ENCODE data around the gene MED4.
A peak's percentile ranks its signal among the peaks of the same experiment; 100 is the strongest.
"Not testable (repeated sequence)": the region's sequence is repeated elsewhere in the genome, so short reads cannot be mapped to it uniquely, and the experiment has no call there.

Gene MED4

GRCh38 chr13:48068952-48069351 lies 26.0 kb downstream of the MED4 start:
- no peaks in the 10 kb centered on the region for H3K27me3 ChIP-seq (replicated peaks; ENCODE audit: control insufficient read depth, insufficient read depth, low read length, poor library complexity, severe bottlenecking)
- no peak overlapping the region for H3K4me3 ChIP-seq (ENCODE audit: insufficient read depth, low read depth, low read length, poor library complexity, severe bottlenecking)
- no peaks in the 10 kb centered on the region for H3K4me1 ChIP-seq (ENCODE audit: control insufficient read depth, insufficient read depth, low read length, poor library complexity, severe bottlenecking)
- H3K36me3 ChIP-seq (ENCODE audit: control insufficient read depth, insufficient read depth, low read length) = peaks cover 26% of the 10 kb centered on the region
- DNase-seq = no peak
- no peaks in the 10 kb centered on the region for H3K9me3 ChIP-seq (ENCODE audit: control insufficient read depth, low read length)
- H3K27ac ChIP-seq (ENCODE audit: insufficient read depth, low read length, poor library complexity, severe bottlenecking) = no peak overlapping the region

DNA sequence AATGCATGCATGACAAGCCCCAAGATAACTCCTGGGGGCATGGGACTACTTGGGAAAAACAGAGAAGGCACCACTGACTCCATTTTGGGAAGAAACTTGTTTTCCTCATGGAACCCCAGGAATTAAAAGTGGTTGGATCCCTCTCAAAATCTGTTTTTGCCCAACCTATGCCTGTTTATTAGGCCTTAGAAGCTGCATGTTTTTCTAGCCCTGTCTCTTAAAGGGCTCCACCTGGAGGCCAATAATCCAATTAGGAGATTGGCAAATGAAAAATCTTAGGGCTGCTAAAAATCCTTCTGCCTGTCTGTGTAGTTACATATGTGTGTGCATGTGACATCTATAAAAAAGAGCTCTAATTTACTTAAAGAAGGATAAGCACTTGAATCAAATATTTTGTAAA lies 26.9 kb downstream of the MED4 start:
- peaks cover 26% of the 10 kb centered on the region for H3K36me3 ChIP-seq (ENCODE audit: control insufficient read depth, insufficient read depth, low read length)
- H3K9me3 ChIP-seq (ENCODE audit: control insufficient read depth, low read length) = no peaks in the 10 kb centered on the region
- no peak for DNase-seq
- no peak overlapping the region for H3K27ac ChIP-seq (ENCODE audit: insufficient read depth, low read length, poor library complexity, severe bottlenecking)
- no peaks in the 10 kb centered on the region for H3K4me1 ChIP-seq (ENCODE audit: control insufficient read depth, insufficient read depth, low read length, poor library complexity, severe bottlenecking)
- H3K27me3 ChIP-seq (replicated peaks; ENCODE audit: control insufficient read depth, insufficient read depth, low read length, poor library complexity, severe bottlenecking) = no peaks in the 10 kb centered on the region
- no peak overlapping the region for H3K4me3 ChIP-seq (ENCODE audit: insufficient read depth, low read depth, low read length, poor library complexity, severe bottlenecking)

DNA sequence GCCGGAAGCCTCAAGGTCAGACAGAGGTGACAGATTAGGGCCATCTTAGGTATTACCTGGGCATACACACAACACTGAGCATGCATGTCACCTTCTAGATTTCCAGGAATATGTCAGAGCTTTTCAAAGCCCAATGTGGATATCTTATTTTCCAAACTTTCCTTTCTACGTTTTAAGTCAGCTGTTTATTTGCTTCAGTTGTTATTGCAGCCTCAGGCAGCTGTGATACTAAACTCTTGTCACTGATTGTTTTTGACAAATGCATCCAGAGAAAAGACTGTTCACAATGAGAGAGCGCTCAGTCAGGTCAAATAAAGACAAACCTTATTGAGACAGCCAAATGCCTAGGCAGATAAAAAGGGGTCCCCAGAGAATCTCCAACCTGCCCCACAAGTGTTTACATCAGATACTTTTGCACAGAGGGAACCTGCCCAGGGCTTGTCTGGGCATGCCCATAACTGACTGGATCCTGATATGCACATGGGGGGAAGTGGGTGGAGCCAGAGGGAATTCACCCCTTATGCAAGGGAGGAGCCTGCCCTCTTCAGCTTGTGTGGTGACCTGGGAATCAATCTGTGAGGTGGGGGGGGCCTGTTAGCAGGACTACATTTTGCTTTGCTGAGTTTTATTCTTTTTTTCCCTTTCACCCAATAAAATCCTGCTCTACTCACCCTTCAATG lies 28.5 kb downstream of the MED4 start:
- Histone ChIP-seq H3K4me3 (ENCODE audit: insufficient read depth, low read depth, low read length, poor library complexity, severe bottlenecking) (no peak overlapping the region), H3K4me1 (ENCODE audit: control insufficient read depth, insufficient read depth, low read length, poor library complexity, severe bottlenecking) (no peaks in the 10 kb centered on the region), H3K36me3 (ENCODE audit: control insufficient read depth, insufficient read depth, low read length) (peaks cover 13% of the 10 kb centered on the region), H3K27me3 (replicated peaks; ENCODE audit: control insufficient read depth, insufficient read depth, low read length, poor library complexity, severe bottlenecking) (no peaks in the 10 kb centered on the region), H3K27ac (ENCODE audit: insufficient read depth, low read length, poor library complexity, severe bottlenecking) (no peak overlapping the region), H3K9me3 (ENCODE audit: control insufficient read depth, low read length) (no peaks in the 10 kb centered on the region)
- no peak for DNase-seq

GRCh38 chr13:48059951-48060350 lies 35.0 kb downstream of the MED4 start:
- H3K4me3 ChIP-seq (ENCODE audit: insufficient read depth, low read depth, low read length, poor library complexity, severe bottlenecking); H3K27ac ChIP-seq (ENCODE audit: insufficient read depth, low read length, poor library complexity, severe bottlenecking); H3K27me3 ChIP-seq (replicated peaks; ENCODE audit: control insufficient read depth, insufficient read depth, low read length, poor library complexity, severe bottlenecking); H3K9me3 ChIP-seq (ENCODE audit: control insufficient read depth, low read length); H3K36me3 ChIP-seq (ENCODE audit: control insufficient read depth, insufficient read depth, low read length); DNase-seq; H3K4me1 ChIP-seq (ENCODE audit: control insufficient read depth, insufficient read depth, low read length, poor library complexity, severe bottlenecking): not testable (repeated sequence)

DNA sequence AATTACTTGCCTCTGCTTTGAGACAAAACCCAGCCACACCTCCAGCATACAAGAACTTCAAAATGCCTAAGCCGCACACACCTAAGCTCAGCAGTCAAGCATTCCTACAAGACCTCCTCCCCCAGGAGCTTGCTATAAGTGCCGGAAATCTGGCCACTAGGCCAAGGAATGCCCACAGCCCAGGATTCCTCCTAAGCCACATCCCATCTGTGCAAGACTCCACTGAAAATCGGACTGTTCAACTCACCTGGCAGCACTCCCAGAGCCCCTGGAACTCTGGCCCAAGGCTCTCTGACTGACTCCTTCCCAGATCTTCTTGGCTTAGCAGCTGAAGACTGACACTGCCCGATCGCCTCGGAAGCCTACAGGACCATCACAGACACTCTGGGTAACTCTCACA lies 36.4 kb downstream of the MED4 start:
- not testable (repeated sequence) for DNase-seq; H3K27me3 ChIP-seq (replicated peaks; ENCODE audit: control insufficient read depth, insufficient read depth, low read length, poor library complexity, severe bottlenecking); H3K9me3 ChIP-seq (ENCODE audit: control insufficient read depth, low read length); H3K27ac ChIP-seq (ENCODE audit: insufficient read depth, low read length, poor library complexity, severe bottlenecking); H3K4me3 ChIP-seq (ENCODE audit: insufficient read depth, low read depth, low read length, poor library complexity, severe bottlenecking); H3K4me1 ChIP-seq (ENCODE audit: control insufficient read depth, insufficient read depth, low read length, poor library complexity, severe bottlenecking); H3K36me3 ChIP-seq (ENCODE audit: control insufficient read depth, insufficient read depth, low read length)

DNA sequence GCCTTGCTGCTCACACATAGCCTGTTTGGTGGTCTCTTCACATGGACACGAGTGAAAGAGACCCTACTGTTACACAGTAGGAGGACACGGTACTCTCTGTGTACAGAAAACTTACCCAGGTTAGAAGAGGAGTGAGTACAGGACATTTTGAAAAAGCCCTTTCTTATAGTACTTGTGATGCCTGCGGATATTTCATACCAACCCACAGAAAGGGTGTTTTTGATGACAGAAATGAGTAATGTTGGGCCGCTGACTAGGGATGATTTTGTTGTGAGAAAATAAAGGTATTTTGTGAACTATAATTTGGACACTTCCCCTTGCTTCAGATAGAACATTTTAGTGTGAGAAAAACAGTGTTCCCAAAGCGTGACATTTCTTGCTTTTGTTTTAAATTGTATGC lies 39.2 kb downstream of the MED4 start:
- Histone ChIP-seq H3K27me3 (replicated peaks; ENCODE audit: control insufficient read depth, insufficient read depth, low read length, poor library complexity, severe bottlenecking) (no peaks in the 10 kb centered on the region), H3K36me3 (ENCODE audit: control insufficient read depth, insufficient read depth, low read length) (peaks cover 7% of the 10 kb centered on the region)

DNA sequence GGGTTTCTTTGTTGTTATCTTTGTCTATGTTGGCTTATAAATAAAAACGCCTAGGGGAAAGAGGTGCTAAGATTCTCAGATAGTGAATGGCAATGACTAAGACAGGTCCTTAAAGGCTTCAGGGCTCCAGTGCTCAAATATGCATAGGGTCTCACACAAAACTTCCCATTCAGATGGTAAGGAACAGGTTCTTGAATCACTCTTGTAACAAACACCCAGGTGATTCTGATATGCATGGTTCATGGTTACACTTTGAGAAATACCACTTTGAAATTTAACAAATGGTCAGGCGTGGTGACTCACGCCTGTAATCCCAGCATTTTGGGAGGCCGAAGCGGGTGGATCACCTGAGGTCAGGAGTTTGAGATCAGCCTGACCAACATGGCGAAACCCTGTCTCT lies 40.3 kb downstream of the MED4 start:
- H3K9me3 ChIP-seq (ENCODE audit: control insufficient read depth, low read length) = no peaks in the 10 kb centered on the region
- no peaks in the 10 kb centered on the region for H3K27me3 ChIP-seq (replicated peaks; ENCODE audit: control insufficient read depth, insufficient read depth, low read length, poor library complexity, severe bottlenecking)
- DNase-seq = no peak
- H3K4me3 ChIP-seq (ENCODE audit: insufficient read depth, low read depth, low read length, poor library complexity, severe bottlenecking) = no peak overlapping the region
- H3K36me3 ChIP-seq (ENCODE audit: control insufficient read depth, insufficient read depth, low read length) = peaks cover 9% of the 10 kb centered on the region
- H3K27ac ChIP-seq (ENCODE audit: insufficient read depth, low read length, poor library complexity, severe bottlenecking) = no peak overlapping the region
- H3K4me1 ChIP-seq (ENCODE audit: control insufficient read depth, insufficient read depth, low read length, poor library complexity, severe bottlenecking) = no peaks in the 10 kb centered on the region

More for the DNA sequence above, 39.2 kb downstream of the MED4 start:
- no peak for DNase-seq
- H3K9me3 ChIP-seq (ENCODE audit: control insufficient read depth, low read length) = no peaks in the 10 kb centered on the region
- H3K27ac ChIP-seq (ENCODE audit: insufficient read depth, low read length, poor library complexity, severe bottlenecking) = no peak overlapping the region
- no peaks in the 10 kb centered on the region for H3K4me1 ChIP-seq (ENCODE audit: control insufficient read depth, insufficient read depth, low read length, poor library complexity, severe bottlenecking)
- H3K4me3 ChIP-seq (ENCODE audit: insufficient read depth, low read depth, low read length, poor library complexity, severe bottlenecking) = no peak overlapping the region

DNA sequence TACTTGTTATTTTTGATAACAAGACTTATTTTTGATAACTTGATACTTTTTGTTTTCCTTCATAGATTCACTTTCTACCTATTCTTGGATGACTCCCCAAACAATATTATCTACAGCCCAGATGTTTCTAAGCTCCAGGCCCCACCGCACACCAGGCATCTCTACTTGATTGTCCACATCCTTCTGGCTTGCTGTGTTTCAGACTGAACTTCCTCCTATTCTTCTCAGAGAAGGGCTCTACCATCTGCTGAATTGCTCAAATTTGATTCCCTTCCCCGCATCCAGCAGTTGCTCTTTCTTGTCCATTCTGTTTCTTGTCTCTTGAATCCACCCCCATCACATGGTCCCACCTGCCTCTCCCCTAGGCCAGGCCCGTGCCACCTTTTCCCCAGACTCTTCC lies 44.4 kb downstream of the MED4 start:
- no peaks in the 10 kb centered on the region for H3K27me3 ChIP-seq (replicated peaks; ENCODE audit: control insufficient read depth, insufficient read depth, low read length, poor library complexity, severe bottlenecking)
- H3K27ac ChIP-seq (ENCODE audit: insufficient read depth, low read length, poor library complexity, severe bottlenecking) = no peak overlapping the region
- H3K4me1 ChIP-seq (ENCODE audit: control insufficient read depth, insufficient read depth, low read length, poor library complexity, severe bottlenecking) = no peaks in the 10 kb centered on the region
- no peaks in the 10 kb centered on the region for H3K9me3 ChIP-seq (ENCODE audit: control insufficient read depth, low read length)
- DNase-seq = no peak
- peaks cover 18% of the 10 kb centered on the region for H3K36me3 ChIP-seq (ENCODE audit: control insufficient read depth, insufficient read depth, low read length)
- H3K4me3 ChIP-seq (ENCODE audit: insufficient read depth, low read depth, low read length, poor library complexity, severe bottlenecking) = no peak overlapping the region

DNA sequence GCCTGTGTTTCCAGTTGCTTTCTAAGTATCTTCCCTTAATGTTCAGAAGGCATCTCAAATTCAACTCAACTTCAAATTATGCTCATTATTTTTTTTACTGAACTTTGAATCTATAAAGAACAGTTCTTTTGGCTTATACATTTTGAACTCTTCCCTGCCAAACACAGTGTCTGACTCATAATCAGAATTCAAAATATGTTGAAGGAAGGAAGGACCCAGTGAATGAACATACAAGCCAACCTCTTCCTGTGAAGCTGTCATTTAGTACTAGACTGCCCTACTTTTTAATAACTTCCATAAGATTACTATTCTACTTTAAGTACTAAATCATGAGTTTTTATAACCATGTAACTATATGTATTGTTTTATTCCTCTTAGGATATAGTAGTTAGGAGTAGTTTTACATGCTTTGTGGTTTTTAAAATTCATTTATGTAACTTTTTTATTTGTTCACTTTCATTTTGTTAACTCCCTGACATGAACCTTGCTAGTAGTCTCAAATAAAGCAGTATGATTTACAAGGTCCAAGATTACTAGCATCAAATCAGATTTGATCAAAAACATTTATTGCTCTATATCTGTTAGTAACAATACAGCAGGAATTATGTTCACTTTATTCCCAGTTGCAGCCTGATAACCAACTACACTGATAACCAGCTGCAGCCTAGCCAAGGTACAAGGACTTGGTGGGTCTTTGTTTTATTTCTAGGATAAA lies 51.0 kb downstream of the MED4 start:
- no peaks in the 10 kb centered on the region for H3K9me3 ChIP-seq (ENCODE audit: control insufficient read depth, low read length)
- peaks cover 4% of the 10 kb centered on the region for H3K4me1 ChIP-seq (ENCODE audit: control insufficient read depth, insufficient read depth, low read length, poor library complexity, severe bottlenecking)
- peak overlapping the region; percentile 22 for H3K27ac ChIP-seq (ENCODE audit: insufficient read depth, low read length, poor library complexity, severe bottlenecking)
- DNase-seq = no peak
- H3K36me3 ChIP-seq (ENCODE audit: control insufficient read depth, insufficient read depth, low read length) = peaks cover 15% of the 10 kb centered on the region
- no peaks in the 10 kb centered on the region for H3K27me3 ChIP-seq (replicated peaks; ENCODE audit: control insufficient read depth, insufficient read depth, low read length, poor library complexity, severe bottlenecking)
- H3K4me3 ChIP-seq (ENCODE audit: insufficient read depth, low read depth, low read length, poor library complexity, severe bottlenecking) = no peak overlapping the region

DNA sequence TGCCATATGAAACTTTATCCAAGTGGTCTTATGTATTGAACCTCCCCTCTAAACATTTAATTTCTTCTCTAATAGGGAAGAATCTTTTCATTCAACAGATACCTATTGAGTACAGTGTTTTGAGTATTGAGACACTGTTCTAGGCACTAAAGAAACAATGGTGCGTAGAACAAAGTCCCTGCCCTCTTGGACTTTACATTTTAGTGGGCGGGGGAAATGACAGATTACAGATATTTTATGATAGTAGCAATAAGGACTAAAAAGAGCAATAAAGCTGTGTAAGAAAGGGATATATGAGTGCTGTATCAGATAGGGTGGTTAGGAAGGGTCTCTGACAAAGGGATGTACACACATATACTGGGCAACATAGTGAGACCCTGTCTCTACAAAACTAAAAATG lies 52.0 kb downstream of the MED4 start:
- DNase-seq = no peak
- H3K27ac ChIP-seq (ENCODE audit: insufficient read depth, low read length, poor library complexity, severe bottlenecking) = no peak overlapping the region
- H3K36me3 ChIP-seq (ENCODE audit: control insufficient read depth, insufficient read depth, low read length) = peaks cover 12% of the 10 kb centered on the region
- no peak overlapping the region for H3K4me3 ChIP-seq (ENCODE audit: insufficient read depth, low read depth, low read length, poor library complexity, severe bottlenecking)
- H3K4me1 ChIP-seq (ENCODE audit: control insufficient read depth, insufficient read depth, low read length, poor library complexity, severe bottlenecking) = peaks cover 4% of the 10 kb centered on the region
- no peaks in the 10 kb centered on the region for H3K27me3 ChIP-seq (replicated peaks; ENCODE audit: control insufficient read depth, insufficient read depth, low read length, poor library complexity, severe bottlenecking)
- no peaks in the 10 kb centered on the region for H3K9me3 ChIP-seq (ENCODE audit: control insufficient read depth, low read length)

Data from effector memory CD4-positive, alpha-beta T cell (primary cell).